DND-41 (cell line): ENCODE data around the gene ANKRD29.

Experiments
- EZH2 ChIP-seq: IDR thresholded peaks from 3 replicates; pipeline ENCODE4 v1.6.1; 2012; ENCODE audit warnings: borderline replicate concordance, low read depth, mild to moderate bottlenecking, moderate library complexity, low read length, inconsistent platforms; ENCODE audit not compliant: severe bottlenecking
- TF ChIP-seq, protein P1 (sequence below): IDR thresholded peaks from 2 replicates; pipeline ENCODE4 v1.5.1; 2012; ENCODE audit warnings: borderline replicate concordance, low read length, moderate library complexity, mild to moderate bottlenecking; ENCODE audit not compliant: poor library complexity, severe bottlenecking; ENCODE audit errors: extremely low read depth

DNA sequence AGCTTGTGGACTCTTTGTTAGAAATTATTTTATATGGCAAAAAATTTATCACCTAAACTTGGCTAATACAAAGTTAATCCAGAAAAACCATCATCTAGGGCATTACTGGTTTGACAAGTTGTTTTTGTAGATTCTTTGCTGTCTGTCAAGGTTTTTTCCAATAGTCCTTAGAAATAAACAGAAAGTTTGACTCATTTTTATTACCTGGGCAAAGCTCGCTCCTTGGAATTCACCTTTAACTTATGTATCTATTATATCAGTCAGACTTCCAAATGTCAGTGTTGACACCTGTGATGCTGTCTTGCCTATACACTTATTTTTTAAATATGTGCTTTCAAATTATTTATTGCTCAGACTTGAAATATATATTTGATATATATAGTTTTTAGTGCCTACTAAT is 48.2 kb upstream of the ANKRD29 start:
- TF ChIP-seq EZH2: no peak
- TF ChIP-seq, protein P1, sequence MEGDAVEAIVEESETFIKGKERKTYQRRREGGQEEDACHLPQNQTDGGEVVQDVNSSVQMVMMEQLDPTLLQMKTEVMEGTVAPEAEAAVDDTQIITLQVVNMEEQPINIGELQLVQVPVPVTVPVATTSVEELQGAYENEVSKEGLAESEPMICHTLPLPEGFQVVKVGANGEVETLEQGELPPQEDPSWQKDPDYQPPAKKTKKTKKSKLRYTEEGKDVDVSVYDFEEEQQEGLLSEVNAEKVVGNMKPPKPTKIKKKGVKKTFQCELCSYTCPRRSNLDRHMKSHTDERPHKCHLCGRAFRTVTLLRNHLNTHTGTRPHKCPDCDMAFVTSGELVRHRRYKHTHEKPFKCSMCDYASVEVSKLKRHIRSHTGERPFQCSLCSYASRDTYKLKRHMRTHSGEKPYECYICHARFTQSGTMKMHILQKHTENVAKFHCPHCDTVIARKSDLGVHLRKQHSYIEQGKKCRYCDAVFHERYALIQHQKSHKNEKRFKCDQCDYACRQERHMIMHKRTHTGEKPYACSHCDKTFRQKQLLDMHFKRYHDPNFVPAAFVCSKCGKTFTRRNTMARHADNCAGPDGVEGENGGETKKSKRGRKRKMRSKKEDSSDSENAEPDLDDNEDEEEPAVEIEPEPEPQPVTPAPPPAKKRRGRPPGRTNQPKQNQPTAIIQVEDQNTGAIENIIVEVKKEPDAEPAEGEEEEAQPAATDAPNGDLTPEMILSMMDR: no peak
